Activated CD8-positive, alpha-beta memory T cell treated with anti-CD3 and anti-CD28 coated beads, Interleukin-2, amount 50 U/mL, for 48 hours (primary cell): ENCODE measurements around the gene PPM1F.

Experiments
- DNase-seq: peaks from one replicate; pipeline ENCODE4 v3.0.0-alpha.2; 2020

Gene PPM1F

DNA sequence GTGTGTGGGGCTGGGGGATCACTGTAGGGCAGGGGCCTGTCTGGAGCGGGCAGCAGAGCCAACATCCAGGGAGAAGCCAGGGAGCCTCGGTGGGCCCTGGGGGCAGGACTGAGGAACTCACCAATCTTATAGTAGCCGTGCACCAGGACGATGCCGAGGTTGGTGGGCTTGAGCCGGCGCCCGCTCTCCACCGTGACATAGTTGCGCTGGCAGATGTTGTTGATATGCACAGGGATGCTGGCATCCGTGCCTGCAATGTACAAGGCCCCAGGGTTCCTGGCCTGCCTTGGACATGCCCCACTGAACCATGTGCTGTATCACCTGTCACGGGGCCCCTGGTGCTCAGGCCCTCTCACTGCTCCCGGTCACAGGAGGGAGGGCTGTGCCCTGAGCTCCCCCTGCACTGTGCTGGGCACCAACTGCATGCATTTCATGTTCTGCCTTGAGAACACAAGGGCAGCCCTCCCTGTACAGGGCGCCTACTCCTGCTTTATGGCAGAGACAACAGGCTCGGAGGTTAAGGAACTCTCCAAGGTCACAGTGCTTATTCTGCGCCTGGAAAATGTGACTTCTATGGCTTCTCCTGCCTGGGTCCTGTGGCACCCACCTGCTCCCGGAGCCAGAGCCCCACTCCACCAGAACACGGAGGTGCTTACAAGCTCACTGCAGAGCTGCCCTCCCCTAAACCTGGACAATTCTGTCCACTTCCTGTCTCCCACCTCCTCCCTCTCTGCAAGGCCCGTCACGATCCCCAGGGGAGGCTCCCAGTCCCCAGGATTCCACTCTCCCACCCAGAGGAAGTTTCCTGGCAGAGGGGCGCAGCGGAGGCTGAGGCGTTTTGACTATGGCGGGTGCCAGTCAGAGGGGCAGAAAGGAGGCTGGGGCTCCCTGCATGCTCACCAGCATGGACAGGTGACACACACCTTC lies 7.8 kb upstream of the PPM1F start:
- no peak for DNase-seq

DNA sequence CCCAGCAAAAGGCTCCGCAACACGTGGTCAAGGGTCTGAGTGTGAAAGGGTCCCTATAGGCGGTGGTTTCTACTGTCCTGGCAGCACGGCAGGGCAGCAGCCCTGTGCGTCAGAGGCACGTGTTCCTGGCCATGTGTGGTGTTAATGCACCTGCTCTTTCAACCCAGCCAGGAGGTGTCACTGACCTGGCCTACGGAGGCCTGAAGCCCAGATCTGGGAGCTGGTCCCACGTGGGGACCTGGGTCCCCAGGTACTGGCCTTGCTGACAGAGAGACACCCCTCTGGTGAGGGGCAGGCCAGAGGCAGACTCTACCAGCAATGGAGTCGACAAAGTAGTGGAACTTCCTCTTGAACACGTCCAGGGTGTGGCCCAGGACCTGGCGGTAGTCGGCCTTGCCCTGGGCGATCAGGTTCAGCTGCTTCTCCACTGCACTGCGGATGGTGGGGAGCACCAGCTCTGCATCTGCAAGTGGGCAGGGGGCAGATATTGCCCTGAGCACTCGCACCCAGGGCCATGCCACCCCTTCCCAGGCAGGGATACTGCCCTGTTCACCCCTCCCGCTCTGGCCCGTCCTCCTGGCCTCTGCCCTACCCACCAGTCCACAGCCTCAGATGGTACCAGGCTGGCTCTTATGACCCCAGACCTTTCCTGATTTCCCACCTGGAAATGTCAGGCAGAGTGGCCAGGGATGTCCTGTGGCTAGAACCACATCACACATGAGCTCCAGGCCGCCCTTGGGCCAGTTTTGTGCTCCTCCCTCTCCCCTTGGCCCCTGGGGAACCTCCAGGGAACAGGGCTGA lies 6.8 kb upstream of the PPM1F start:
- no peak for DNase-seq

DNA sequence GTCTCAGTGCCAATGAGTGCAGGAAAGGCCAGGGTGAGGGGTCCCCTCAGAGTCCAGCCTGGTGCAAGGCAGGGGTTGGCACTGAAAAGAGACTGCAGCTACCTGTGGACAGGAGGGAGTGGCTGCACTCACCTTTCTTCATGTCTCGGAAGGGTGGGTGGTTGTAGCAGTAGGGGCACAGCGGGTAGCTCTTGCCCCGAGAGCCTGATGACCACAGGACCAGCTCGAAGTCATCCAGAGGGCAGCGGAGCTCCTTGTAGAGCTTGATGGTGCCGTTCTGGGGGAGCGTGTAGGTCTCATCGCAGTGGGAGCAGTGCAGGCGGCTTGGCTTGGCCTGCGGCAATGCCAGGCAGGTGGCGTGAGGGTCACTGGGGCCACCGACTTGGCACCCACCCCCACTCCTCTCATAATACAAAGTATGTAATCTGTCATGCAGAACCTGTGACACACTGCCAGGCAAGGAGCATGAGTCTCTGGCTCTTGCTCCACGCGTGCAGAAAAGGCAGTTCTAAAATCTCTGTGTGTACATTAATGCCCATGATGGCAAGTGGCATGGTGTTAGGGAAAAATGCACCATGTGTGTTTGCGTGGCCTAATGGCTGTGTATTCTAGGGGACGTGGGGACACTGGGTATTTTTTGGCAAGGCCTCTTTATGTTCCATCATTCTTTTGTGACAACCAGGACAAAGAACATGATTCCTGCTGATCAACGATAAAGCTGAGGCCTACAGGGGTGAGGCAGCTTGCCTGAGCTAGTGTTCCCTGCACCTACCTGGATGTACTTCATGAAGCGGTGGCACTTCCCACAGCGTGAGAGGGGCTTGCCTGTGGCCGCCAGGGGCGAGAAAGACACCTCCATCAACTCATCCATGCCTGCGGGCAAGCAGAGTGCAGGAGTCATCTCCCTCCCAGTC lies 6.0 kb upstream of the PPM1F start:
- no peak for DNase-seq

DNA sequence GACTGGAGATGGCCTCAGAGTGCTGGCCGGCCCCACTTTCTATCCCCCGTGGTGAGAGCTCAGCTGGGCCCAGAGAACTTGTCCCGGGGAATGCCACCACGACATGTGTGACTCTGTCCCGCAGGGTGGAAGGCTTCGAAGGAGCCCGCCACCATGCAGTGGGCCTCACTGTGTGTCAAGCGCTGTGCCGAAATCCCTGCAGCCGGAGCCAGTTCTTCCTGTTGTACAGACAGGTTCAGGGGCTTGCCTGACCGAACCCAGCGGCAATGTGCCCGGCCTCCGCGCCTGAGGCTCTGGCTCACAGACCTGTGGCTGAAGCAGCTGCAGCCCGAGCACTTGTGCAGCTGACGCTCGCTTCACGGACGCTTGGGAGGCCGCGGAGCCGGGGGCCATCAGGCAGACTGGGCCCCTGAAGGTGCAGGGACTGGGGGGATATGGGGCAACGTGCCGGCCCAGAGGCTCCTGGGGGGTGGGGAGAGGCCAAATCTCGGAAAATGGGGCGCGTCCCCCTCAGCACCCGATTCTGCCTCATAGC lies 650 bp downstream of the PPM1F start:
- peak; percentile 73 for DNase-seq

DNA sequence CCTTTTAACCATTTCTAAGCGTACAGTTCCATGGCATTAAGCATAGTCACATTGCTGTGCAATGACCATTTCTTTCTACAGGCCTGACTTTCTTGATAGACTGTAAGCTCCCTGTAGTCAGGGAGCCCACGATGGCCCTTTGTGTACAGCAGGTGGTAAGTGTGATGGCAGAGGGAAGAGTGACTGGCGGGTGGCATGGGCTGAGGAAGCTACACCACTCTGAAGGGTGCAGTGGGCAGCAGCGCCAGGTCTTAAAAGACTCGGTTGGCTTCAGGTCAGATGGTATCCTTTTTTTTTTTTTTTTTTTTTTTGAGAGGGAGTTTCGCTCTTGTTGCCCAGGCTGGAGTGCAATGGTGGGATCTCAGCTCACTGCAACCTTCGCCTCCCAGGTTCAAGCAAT lies 1.6 kb downstream of the PPM1F start:
- no peak for DNase-seq

DNA sequence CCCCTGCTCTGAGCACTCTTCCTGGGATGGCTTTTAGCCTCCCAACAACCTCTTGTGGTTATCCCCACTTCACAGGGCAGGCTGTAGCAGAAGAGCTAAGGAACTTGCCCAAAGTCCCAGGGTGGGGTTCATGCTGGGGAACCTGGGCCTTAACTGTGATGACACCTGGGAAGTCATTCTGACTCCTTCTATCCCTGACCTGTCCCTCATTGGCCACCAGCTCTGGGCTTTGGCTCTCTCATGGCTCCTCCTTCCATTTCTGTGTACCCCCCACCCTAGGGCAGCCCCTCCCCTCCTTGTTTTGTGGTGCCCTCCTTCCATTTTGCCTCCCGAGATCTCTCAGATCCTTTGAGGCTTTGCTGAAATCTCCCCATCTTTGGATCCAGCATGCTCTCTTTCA lies 2.7 kb downstream of the PPM1F start:
- DNase-seq: no peak

DNA sequence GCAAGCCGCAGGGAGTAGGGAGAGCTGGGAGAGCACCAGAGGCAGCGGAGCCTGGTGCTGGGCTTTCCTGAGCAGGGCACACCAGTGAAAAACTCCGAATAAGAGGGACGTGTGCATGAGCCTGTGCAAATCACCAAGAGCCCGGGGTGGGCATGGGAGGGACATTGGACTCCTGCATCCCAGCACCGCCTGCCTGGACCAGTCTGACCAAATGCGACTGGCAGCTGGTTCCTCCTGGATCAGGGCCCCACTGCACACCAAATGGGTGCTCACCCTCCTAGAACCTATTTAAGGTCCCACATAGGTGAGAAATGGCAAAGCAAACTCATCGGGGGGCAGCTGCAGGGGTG lies 3.1 kb downstream of the PPM1F start:
- DNase-seq: no peak

DNA sequence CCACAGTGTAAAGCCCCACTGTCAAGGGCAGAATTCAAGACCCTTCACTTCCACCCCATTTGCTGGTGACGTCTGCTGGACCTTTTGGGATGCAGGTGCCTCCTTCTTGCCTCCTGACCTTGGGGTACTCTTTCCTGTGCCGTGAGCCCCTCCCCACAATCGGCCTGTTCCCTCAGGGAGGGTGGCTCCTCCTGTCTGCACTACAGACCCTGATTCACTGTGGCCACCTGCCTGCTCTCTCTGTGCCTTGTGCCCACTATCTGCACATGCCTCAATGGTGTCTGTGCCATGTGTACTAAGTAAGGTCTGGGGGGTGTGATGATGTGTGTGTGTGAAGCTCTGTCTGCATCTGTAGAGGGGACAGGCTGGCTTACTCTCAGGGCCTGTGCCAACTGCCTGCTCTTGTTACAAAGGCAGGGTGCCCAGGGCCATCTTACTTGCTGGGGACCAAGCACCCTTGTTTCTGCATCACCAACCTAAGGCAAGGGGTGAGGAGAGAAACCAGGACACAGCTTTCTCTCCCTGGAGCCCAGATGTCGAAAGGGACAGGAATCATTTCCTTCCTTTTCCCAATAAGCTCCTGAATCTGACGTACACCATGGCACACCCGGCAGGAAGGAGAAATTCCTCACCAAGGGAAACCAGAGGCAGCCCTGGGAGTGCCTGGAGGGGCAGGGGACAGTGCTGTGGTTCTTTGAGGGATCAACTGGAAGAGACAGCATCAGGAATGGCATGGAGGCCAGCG lies 3.7 kb downstream of the PPM1F start:
- DNase-seq: no peak

DNA sequence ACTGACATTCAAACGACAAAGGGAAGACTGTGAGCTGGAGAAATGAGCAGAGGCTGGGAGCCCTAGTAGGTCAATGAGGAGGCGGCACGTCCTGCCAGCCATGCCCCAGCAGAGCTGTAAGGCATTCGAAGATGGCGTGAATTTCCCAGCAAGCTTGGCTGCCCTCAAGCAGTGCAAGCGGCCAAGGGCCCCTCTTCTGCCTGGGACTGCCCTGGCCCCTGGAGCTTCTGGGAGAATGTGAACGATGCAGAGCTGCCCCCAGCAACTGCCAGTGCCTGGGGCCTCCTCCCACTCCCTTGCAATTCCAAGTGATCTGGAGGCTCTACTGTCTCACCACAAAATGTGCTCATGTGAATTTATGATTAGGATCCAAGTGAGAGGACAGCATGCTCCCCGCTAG lies 4.3 kb downstream of the PPM1F start:
- DNase-seq: no peak

DNA sequence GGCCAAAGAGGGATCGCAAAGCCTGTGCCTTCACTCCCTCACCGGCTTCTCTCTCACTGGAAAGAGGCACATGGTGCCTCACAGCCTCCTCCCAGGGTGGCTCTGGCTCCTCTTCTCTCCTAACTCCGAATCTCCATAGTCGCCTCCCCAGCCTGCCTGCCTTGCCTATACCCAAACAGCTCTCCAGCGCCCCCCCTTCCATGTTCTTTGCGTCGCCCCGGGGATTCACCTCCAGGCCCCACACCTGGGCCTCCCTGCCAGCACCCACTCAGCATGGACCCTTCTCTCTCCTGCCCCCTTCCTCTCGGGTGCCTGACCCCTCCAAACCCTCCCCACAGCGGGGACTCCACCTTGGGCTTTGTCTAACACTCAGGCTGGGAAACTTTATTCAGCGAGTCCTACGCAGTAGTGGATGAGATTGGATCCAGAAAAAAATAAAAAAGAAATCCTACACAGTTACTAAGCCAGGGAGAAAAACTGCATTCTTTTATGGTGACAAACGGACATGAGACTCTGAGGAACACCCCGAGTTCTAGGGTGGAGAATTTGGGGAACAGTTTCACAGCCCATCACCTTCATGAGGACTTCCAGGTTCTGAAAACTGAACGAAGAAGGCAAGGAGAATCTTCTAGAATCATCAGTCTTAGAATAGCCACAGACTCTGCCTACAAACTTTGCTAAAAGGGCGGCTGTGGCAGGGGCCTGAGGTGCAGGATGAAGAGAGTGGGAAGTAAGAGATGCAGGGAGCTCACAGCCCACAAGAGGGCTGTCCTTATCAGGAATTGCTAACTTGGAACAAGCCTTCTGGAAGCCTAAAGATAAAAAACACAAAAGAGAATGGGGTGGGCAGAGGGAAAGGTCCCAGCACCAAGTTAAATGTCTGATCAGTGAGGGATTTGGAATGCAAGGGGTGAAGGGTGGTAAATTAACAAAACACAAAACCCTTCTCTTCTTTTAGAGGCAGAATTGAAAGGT lies 5.3 kb downstream of the PPM1F start:
- DNase-seq: no peak

DNA sequence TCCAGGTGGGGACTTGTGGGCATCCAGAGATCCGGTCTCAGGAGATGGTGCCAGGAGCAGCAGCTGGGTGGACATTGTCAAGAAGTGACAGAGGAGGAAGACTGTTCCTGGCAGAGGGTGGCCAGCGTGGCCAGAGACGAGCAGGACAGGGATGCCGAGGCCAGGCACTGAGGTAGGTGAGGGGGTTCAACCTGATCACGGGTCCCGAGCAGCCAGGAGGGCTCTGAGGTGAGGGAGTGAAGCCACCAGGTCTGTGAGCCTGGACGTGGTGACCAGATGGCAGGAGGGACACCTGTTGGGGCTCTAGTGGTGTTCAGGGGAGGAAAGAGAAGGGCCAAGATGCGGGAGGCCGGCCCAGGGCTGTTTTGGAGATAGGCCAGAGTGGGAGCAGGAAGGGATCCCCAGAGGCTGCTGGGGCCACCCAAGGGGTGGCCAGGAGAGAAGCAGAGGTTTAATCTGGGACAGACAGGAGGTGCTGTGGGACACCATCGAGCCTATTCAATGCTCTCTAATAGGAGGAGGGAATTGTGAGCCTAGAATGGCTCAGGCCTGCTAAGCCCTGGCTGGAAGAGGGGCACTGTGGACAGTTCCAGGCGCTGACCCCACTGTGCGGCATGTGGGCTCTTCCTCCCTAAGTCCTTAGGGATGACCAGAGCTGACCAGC lies 6.3 kb downstream of the PPM1F start:
- no peak for DNase-seq

DNA sequence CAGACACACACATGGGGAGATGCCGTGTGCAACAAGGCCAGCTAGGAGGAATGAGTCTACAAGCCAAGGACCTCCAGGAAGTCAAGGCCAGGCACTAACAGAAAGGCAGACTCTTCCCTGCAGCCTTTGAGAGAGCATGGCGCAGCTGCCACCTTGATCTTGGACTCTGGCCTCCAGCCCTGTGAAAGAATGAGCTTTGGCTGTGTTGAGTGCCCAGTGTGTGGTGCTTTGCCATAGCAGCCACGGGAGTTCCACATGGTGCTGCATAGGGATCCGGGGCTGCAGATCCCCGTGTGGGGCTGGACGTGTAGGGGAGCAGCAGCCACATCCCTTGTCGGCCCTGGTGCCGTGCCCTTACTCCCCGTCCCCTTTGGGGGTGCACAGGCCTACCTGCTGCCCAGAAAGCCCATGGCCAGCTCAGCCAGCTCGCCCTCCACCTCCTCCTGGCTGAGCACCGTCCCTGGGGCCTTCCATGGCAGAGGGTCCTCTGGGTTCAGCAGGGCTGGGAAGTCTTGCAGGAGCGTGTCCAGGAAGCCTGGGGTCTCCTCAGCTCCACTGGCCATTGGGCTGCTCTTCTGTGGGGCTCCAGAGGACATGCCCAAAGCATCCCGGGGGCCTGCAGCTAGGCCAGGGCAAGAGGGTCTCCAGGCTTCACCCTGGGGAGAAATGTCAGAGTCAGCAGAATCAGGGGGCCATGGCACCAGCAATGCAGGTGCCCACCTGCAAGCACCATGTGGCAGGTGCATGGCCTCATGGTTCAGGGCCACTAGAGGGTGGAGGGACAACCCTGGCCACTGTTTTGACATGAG lies 7.0 kb downstream of the PPM1F start:
- DNase-seq: no peak

DNA sequence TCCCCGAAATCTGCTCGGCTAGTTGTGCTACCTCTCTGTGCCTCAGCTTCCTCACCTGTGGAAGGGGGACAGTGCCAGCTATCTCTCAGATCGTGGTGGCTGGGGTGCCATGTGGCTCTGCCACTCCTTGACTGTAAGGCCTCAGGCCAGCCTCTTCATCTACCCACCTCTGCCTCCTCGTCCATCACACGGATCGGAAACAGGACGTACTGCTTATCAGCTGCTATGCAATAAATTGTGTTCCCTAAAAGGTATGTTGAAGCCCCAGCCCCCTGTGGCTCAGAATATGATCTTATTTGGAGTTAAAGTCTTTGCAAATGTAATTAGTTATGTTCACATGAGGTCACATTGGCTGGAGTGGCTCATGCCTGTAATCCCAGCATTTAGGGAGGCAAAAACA lies 7.8 kb downstream of the PPM1F start:
- no peak for DNase-seq

DNA sequence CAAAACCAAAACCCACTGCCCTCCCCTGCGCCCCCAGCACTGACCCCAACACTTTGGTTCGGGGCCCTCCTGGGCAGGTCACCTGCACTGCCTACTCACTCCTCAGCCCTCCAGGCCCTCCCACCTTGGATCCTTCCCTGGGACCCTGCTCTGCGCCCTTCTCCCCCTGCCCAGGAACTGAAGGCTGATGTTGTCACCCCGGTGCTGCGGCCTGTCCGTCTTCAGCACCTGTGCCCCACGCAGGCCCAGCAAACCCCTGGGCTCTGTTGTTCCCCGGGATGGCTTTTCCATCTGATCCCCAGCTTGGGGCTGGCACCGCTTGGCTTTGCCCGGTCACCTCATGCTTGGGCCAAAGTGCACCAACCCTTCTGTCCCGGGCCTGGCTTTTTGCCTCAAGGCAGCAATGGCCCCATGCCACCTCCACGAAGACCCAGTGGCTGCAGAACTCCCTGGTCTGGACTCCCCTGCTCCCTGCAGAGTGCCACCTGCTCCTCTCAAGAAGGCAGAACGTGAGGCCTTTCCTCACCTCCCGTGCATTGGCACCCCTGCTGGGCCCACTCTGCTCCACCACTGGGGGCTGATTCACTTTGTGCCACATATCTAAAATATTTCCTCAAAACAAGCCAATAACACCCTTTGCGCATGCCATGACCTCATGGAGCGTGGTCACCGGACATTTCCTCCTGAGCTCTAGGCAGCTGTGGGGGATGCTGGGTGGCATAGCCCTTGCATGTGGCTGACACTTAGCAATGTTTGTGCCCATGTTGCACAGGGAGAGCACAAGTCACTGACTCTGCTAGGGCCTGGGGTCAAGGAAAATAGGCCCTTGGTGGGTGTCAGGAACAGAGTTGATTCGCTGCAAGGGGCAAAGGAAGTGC lies 8.8 kb downstream of the PPM1F start:
- DNase-seq: no peak

DNA sequence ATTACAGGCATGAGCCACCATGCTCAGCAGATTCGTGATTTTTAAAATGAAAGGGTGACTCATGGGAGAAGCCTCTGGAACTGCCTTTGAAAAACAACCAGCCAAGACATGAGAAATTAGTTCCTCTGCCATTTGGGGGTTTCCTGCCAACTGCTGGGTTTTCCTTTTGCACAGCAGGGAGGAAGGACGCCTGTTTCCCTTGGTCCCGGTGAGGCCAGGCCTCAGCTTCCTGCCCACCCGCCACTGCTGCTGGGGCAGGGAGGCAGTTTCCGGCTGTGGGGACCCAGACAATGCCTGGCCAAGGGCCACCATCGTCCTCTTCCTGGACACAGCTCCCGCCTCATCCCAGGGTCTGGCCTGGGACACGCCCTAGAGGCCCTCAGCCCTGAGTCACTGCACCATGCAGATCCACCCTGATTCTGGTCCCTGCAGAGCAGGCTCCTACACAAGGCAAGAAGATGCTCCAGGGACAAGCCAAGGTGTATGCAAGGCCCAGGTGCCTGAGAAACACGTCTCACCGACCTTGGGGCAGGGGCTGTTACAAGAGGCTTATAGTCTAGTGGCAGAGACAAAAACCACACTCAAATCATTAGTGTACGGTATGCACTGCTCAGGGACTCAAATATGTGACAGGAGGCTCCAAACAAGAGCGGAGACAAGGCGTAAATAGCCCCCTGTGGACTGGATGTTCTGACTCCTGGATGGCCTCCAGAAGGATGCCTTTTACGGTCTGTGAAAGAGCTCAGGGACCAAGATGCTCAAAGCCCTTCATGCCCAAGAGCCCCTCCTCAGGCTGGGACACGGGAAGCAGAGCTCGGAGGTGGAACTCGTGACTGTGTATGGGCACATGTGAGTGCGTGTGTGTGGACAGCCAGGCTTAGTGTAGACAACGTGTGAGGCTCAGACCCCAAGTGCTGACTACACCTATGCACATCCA lies 10.0 kb downstream of the PPM1F start:
- DNase-seq: no peak

DNA sequence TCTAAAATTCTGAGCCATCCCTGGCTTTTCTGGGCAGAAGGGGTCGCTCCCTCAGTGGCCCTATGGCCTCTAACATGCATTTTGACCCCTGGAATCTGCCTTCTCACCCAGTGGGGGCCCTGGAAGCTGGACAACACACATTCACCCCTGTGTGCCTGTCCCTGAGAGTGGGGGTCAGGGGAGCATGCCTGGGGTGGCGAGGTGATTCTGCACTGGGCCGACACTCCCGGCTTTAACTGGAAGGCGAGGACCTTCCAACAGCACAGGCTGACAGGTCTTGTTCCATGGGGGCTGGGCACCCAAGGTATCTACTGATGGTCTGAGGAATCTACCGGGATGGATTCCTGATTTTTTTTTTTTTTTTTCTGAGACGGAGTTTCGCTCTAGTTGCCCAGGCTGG lies 10.7 kb downstream of the PPM1F start:
- DNase-seq: no peak

DNA sequence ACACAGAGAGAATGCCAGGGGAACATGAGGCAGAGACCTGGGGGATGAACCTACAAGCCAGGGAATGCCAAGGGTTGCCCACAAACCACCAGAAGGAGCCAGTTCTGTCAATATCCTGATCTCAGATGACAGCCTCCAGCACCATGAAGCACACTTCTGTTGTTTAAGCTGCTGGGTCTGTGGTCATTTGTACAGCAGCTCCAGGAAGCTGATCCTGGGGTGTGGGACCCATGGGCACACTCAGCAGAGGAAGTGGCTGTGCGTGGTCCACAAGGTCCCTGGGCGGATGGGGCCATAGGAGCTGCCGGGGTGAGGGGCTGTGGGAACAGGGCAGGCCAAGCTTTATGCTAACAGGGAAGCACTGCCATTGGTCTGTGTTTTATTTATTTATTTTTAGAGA lies 12.1 kb downstream of the PPM1F start:
- no peak for DNase-seq
